WERI-Rb-1 (cell line): Measurements from ENCODE around the gene CCDC88B.
A peak's percentile ranks its signal among the peaks of the same experiment; 100 is the strongest.

ENCODE experiments used
- DNase-seq: peaks from one replicate; pipeline ENCODE4 v3.0.0-alpha.2; 2020
- H3K27ac ChIP-seq: fragments of 250-450 bp; sonication (Bioruptor Pico); 2 replicates; pipeline ENCODE4 v1.5.1; 2020; ENCODE audit warnings: mild to moderate bottlenecking, moderate library complexity
- H3K27me3 ChIP-seq: fragments of 250-450 bp; sonication (Bioruptor Pico); 2 replicates; pipeline ENCODE4 v1.5.1; 2021; ENCODE audit warnings: mild to moderate bottlenecking, low read depth, moderate library complexity; ENCODE audit not compliant: insufficient read depth, severe bottlenecking
- H3K36me3 ChIP-seq: fragments of 250-450 bp; sonication (Bioruptor Pico); 2 replicates; pipeline ENCODE4 v1.5.1; 2020; ENCODE audit warnings: mild to moderate bottlenecking, moderate library complexity
- H3K4me3 ChIP-seq: 2 replicates; pipeline ENCODE4 v1.5.1; 2011; ENCODE audit warnings: low read depth, mild to moderate bottlenecking, control low read depth, low read length
- H3K9me3 ChIP-seq: fragments of 250-450 bp; sonication (Bioruptor Pico); 2 replicates; pipeline ENCODE4 v1.5.1; 2021; ENCODE audit warnings: mild to moderate bottlenecking, moderate library complexity; ENCODE audit not compliant: severe bottlenecking
- CTCF ChIP-seq: IDR thresholded peaks from 2 replicates; pipeline ENCODE4 v1.5.1; 2011; ENCODE audit warnings: low read depth, mild to moderate bottlenecking, control low read depth, inconsistent platforms, low read length

CCDC88B gene

GRCh38 chr11:64359712-64360445 lies 19.9 kb downstream of the CCDC88B start:
- no peak for TF ChIP-seq CTCF
- peaks cover 18% of the 10 kb centered on the region for H3K36me3 ChIP-seq
- H3K4me3 ChIP-seq: peak overlapping the region; percentile 53
- no peak for DNase-seq
- H3K27me3 ChIP-seq: no peaks in the 10 kb centered on the region
- no peak overlapping the region for H3K27ac ChIP-seq
- no peaks in the 10 kb centered on the region for H3K9me3 ChIP-seq

GRCh38 chr11:64360448-64360921 lies 20.5 kb downstream of the CCDC88B start:
- Histone ChIP-seq H3K4me3 (no peak overlapping the region), H3K27ac (no peak overlapping the region), H3K27me3 (no peaks in the 10 kb centered on the region), H3K9me3 (no peaks in the 10 kb centered on the region), H3K36me3 (peaks cover 21% of the 10 kb centered on the region)
- no peak for DNase-seq
- TF ChIP-seq CTCF: no peak

GRCh38 chr11:64361659-64362058 lies 21.7 kb downstream of the CCDC88B start:
- no peak for TF ChIP-seq CTCF
- Histone ChIP-seq H3K27ac (no peak overlapping the region), H3K4me3 (no peak overlapping the region), H3K36me3 (peaks cover 29% of the 10 kb centered on the region), H3K9me3 (no peaks in the 10 kb centered on the region), H3K27me3 (no peaks in the 10 kb centered on the region)
- no peak for DNase-seq

GRCh38 chr11:64362339-64362738 lies 22.3 kb downstream of the CCDC88B start:
- Histone ChIP-seq H3K36me3 (peaks cover 29% of the 10 kb centered on the region), H3K27ac (no peak overlapping the region), H3K4me3 (no peak overlapping the region), H3K9me3 (no peaks in the 10 kb centered on the region), H3K27me3 (no peaks in the 10 kb centered on the region)
- no peak for TF ChIP-seq CTCF
- no peak for DNase-seq

- H3K4me3 ChIP-seq: no peak overlapping the region
- peaks cover 34% of the 10 kb centered on the region for H3K36me3 ChIP-seq
- no peaks in the 10 kb centered on the region for H3K27me3 ChIP-seq
- H3K9me3 ChIP-seq: no peaks in the 10 kb centered on the region
- DNase-seq: no peak
- H3K27ac ChIP-seq: no peak overlapping the region
- no peak for TF ChIP-seq CTCF
These were observed 24.4 kb downstream of the CCDC88B start for GRCh38 chr11:64364435-64364834.

- no peak for DNase-seq
- Histone ChIP-seq H3K27ac (no peak overlapping the region), H3K4me3 (no peak overlapping the region), H3K27me3 (no peaks in the 10 kb centered on the region), H3K9me3 (no peaks in the 10 kb centered on the region), H3K36me3 (peaks cover 39% of the 10 kb centered on the region)
- TF ChIP-seq CTCF: no peak
These were observed 24.9 kb downstream of the CCDC88B start for GRCh38 chr11:64364911-64365310.
